ENCODE data around the gene SNRPF. TPM values are rescaled to one million over a fixed set of nuclear protein-coding genes. Genes with fewer than 3 reads are reported as not detected.

The SNRPF gene
- total RNA-seq, 6 experiments from 2014 or later = 5.8 to 10.4 (median 8.5) TPM

GRCh38 chr12:95815632-95816212 lies 43.0 kb upstream of the SNRPF start:
- 36% methylated on average over 5 of the region's 5 CpGs for WGBS (ENCODE audit: insufficient coverage, low coverage, low lambda C conversion rate, missing lambda C conversion rate)
- no peaks in the 10 kb centered on the region for H3K9me3 ChIP-seq
- ATAC-seq (peak; percentile 71 to 80 (median 78)), DNase-seq (no peak)
- H3K4me3 ChIP-seq = no peak overlapping the region
- H3K4me1 ChIP-seq = no peaks in the 10 kb centered on the region
- no peak overlapping the region for H3K27ac ChIP-seq
- TF ChIP-seq POLR2A (IDR thresholded peaks at IDR 0.05) = no peak
- peak; percentile 74 to 82 (median 78) for TF ChIP-seq CTCF (IDR thresholded peaks at IDR 0.05)
- H3K36me3 ChIP-seq = no peaks in the 10 kb centered on the region
- H3K27me3 ChIP-seq = no peaks in the 10 kb centered on the region
- intact Hi-C loops (cut with DNase I) = loop anchor here in 1 of 2 donors (10.0 kb wide), 1 partner anchor 231 kb away; no protein-coding TSS in a partner anchor

GRCh38 chr12:95820096-95820703 lies 38.6 kb upstream of the SNRPF start:
- WGBS (ENCODE audit: insufficient coverage, low coverage, low lambda C conversion rate, missing lambda C conversion rate) = 0% methylated on average over 1 of the region's 1 CpG
- peak; percentile 85 to 93 (median 92) for ATAC-seq
- Histone ChIP-seq H3K27me3 (no peaks in the 10 kb centered on the region), H3K36me3 (no peaks in the 10 kb centered on the region), H3K27ac (no peak overlapping the region), H3K9me3 (no peaks in the 10 kb centered on the region), H3K4me1 (no peaks in the 10 kb centered on the region), H3K4me3 (no peak overlapping the region)
- TF ChIP-seq CTCF (IDR thresholded peaks at IDR 0.05) (peak; percentile 57 to 80 (median 68)), POLR2A (IDR thresholded peaks at IDR 0.05) (no peak)
- DNase-seq = peak in 1 of 3 donors; percentile 65
- intact Hi-C loops (cut with DNase I) = no loop called here

DNA sequence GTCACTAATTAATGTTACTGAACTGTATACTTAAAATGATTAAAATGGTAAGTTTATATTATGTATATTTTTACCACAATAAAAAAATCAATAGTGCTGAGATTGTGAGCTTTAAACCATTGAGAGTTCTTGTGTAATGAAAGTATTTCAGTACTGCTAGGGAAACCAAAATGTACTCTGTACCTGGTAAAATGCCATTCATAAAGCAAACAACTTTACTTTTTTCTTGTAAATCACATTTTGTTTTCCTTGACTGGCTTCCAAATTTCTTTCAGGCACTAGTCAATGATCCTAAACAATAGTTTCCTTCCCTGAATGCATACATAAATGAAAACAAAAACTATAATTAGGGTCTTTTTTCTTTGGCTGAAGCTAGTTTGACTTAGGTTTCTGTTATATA lies 29.4 kb upstream of the SNRPF start:
- DNase-seq (no peak), ATAC-seq (peak; percentile 76 to 96 (median 89))
- Histone ChIP-seq H3K4me3 (no peak overlapping the region), H3K36me3 (no peaks in the 10 kb centered on the region), H3K27me3 (no peaks in the 10 kb centered on the region), H3K4me1 (peaks cover 0 to 15% (median 6%) of the 10 kb centered on the region in 4 donors), H3K27ac (peak overlapping the region; percentile 24 to 71 (median 63)), H3K9me3 (no peaks in the 10 kb centered on the region)
- intact Hi-C loops (cut with DNase I) = no loop called here
- TF ChIP-seq POLR2A (IDR thresholded peaks at IDR 0.05) (no peak), CTCF (IDR thresholded peaks at IDR 0.05) (no peak)

DNA sequence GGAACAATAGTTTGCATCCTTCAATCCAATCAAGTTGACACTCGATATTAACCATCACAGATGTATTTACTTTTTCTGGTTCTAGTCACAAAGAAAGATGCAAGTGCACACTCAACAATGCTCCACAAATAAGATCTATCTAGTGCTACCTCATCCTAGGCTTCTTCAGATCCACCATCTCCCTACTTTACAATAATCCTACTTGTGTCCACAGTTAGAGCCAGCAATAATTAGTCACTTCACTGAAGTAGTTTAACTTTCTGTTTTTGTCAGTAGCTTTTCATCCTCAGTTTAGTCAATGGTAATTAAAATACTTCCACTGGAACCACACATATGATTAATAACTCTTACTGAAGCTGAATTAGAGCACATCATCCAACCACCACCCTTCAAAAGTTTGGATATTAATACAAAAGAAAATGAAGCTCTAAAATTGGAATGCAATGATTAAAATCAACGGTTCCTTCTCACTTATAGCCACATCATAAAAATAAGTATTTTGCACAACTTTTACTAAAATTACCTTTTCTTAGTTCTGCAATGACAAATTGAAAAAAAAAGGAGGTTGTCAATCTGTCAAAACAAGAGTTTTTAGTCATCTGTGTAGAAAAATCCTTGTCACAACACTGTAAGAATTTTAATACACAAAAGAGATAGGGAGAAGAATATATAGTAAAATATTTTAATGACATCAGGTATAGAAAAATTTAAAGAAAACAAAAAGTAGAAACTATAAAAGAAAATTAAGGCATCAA lies 28.2 kb upstream of the SNRPF start:
- H3K4me3 ChIP-seq = no peak overlapping the region
- H3K27me3 ChIP-seq = no peaks in the 10 kb centered on the region
- DNase-seq (no peak), ATAC-seq (peak in 1 of 4 donors; percentile 13)
- no peaks in the 10 kb centered on the region for H3K9me3 ChIP-seq
- no peaks in the 10 kb centered on the region for H3K36me3 ChIP-seq
- H3K27ac ChIP-seq = peak overlapping the region in 1 of 3 donors; percentile 63
- no peak for TF ChIP-seq CTCF (IDR thresholded peaks at IDR 0.05)
- TF ChIP-seq POLR2A (IDR thresholded peaks at IDR 0.05) = no peak
- intact Hi-C loops (cut with DNase I) = no loop called here
- peaks cover 0 to 15% (median 6%) of the 10 kb centered on the region in 4 donors for H3K4me1 ChIP-seq
- WGBS (ENCODE audit: insufficient coverage, low coverage, low lambda C conversion rate, missing lambda C conversion rate) = 68% methylated on average over 2 of the region's 2 CpGs

All from right lobe of liver (tissue), 6 donors.